Left forelimb (tissue), 1 donor: ENCODE measurements around the gene ZNF559.
A peak's percentile ranks its signal among the peaks of the same experiment; 100 is the strongest.

ENCODE experiments used
- DNase-seq: peaks from one replicate; pipeline ENCODE4 v3.0.0-alpha.2; 2018; ENCODE audit warnings: low spot score

The ZNF559 gene

DNA sequence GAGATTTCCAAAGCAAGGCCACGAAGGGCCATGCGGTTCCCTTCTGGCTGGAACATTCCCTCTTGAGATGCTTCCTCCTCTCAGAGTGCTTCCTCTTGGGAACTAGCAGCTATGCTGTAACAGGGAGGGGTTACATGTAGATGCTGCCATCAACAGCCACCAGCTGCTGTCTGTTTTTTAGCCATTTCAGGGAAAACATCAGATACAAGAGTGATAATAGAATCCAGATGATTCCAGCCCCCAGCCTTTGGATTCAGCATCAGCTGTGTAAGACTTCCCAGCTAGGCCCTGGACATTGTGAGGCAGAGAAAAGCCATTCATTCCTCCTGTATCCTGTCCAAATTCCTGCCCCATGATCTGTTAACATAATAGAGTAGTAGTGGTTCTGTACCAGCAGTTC, 30.7 kb downstream of the ZNF559 start:
- DNase-seq: no peak

DNA sequence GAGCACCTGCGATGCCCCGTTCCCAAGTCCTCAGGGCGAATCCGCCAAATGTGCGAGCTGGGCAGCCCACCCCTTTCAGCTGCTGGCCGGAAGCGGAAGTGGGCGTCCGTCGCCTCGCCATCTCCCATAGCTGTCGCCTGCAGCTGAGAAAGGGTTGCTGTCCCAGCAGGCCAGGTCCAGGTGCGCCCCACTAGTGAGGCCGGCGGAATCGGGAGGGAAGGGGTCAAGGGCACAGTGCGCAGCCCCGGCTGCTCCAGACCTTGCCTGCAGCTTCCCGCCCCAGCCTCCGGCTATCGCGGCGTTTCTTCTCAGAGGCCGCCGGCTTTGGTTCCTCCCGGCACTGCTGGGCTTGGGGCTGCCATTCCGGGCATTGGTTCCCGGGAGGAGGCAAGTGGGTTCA, 38.9 kb downstream of the ZNF559 start, which contains the start of gene ZNF177:
TSS of gene ZNF177 (plus strand) at position 109 of the 400 bp plus-strand sequence. CDS start 15,299 bp downstream, outside the sequence.
- peak; percentile 73 for DNase-seq

DNA sequence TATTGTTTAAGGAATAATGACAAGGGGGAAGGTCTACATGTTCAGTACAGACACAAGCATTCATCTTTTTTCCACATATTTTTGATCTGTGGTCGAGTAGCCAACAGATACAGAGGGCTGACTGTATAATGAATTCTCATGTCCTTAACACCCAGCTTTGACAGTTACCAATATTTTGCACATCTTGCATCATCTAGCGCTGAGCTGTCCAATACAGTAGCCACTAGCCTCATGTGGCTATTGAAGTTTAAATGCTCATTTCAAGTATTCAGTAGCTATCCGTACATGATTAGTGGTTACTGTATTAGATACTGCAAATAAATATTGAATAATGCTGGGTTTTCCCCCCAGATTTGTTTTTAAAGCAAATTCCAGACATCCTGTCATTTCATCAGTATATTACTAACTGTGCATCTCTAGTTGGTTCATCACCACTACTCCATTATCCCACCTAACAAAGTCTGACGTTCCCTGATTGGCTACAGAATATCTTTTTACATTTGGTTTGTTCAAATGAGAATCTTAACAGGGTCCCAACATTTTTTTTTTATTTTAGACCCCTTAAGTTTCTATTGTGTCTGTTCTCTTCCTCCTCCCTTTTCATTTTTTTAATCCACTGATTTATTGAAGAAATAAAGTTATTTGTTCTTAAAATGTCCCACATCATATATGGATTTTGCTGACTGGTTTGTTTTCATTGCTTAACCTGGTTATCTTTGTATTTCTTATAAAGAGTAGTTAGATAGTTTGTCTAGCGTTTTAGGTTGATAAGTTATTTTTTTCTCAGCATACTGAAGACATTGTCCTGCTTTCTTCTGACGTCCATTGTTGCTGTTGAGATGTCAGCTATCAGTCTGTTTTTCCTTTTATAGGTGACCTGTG, 47.0 kb downstream of the ZNF559 start:
- DNase-seq: no peak

DNA sequence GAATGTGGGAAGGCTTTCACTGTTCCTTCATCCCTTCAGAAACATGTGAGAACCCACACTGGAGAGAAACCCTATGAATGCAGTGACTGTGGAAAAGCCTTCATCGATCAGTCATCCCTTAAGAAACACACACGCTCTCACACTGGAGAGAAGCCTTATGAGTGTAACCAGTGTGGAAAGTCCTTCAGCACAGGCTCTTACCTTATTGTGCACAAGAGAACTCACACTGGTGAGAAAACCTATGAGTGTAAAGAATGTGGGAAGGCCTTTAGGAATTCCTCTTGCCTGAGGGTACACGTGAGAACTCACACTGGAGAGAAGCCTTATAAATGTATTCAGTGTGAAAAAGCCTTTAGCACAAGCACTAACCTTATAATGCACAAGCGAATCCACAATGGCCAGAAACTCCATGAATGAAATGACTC, 57.4 kb downstream of the ZNF559 start:
- no peak for DNase-seq
